Measurements from ENCODE around the gene SPTBN5. TPM values are rescaled to one million over a fixed set of nuclear protein-coding genes. Genes with fewer than 3 reads are reported as not detected.
"Not testable (repeated sequence)": the region's sequence is repeated elsewhere in the genome, so short reads cannot be mapped to it uniquely, and the experiment has no call there.

The SPTBN5 gene
- total and polyA plus RNA-seq, 8 donors, result 0.32 to 11.4 (median 0.84) TPM

- DNase-seq (no peak), FAIRE-seq (no peak)
- WGBS, 2 donors, result 95 to 96% methylated on average over 23 of the region's 23 CpGs
These were observed 57.0 kb downstream of the SPTBN5 start for GRCh38 chr15:41836713-41837454.

DNA sequence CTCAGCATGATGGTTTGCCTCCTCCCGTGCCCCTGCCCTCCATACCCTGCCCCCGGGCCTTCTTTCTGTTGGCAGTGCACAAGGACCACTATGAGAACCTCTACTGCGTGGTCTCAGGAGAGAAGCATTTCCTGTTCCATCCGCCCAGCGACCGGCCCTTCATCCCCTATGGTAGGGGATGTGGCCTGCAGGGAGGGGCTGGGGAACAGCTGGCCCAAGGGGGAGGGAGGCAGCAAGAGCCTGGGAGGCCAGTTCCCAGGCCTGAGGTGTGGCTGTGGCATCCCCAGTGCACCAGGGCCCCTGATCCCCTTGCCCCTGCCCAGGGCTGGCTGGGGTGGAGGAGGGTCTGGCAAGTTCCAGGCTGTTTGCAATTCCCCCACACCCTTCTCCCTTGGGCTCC is 57.8 kb downstream of the SPTBN5 start:
- Histone ChIP-seq H3K4me1 (no peaks in the 10 kb centered on the region), H3K9me3 (no peaks in the 10 kb centered on the region), H3K4me3 (no peak overlapping the region), H3K27ac (no peak overlapping the region), H3K27me3 (no peaks in the 10 kb centered on the region), H3K36me3 (no peaks in the 10 kb centered on the region)
- FAIRE-seq (no peak), ATAC-seq (no peak), DNase-seq (no peak)
- TF ChIP-seq, protein P1, sequence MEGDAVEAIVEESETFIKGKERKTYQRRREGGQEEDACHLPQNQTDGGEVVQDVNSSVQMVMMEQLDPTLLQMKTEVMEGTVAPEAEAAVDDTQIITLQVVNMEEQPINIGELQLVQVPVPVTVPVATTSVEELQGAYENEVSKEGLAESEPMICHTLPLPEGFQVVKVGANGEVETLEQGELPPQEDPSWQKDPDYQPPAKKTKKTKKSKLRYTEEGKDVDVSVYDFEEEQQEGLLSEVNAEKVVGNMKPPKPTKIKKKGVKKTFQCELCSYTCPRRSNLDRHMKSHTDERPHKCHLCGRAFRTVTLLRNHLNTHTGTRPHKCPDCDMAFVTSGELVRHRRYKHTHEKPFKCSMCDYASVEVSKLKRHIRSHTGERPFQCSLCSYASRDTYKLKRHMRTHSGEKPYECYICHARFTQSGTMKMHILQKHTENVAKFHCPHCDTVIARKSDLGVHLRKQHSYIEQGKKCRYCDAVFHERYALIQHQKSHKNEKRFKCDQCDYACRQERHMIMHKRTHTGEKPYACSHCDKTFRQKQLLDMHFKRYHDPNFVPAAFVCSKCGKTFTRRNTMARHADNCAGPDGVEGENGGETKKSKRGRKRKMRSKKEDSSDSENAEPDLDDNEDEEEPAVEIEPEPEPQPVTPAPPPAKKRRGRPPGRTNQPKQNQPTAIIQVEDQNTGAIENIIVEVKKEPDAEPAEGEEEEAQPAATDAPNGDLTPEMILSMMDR (IDR thresholded peaks at IDR 0.05), result no peak
- intact Hi-C loops (cut with DNase I), result no loop called here
- 91 to 95% methylated on average over 6 of the region's 6 CpGs for WGBS, 2 donors

More at GRCh38 chr15:41836713-41837454, 57.0 kb downstream of the SPTBN5 start:
- H3K9me3 ChIP-seq, result no peaks in the 10 kb centered on the region
- intact Hi-C loops (cut with DNase I), result no loop called here
- H3K27ac ChIP-seq, result no peak overlapping the region
- TF ChIP-seq, protein P1 (IDR thresholded peaks at IDR 0.05), result no peak
- no peaks in the 10 kb centered on the region for H3K4me1 ChIP-seq
- no peaks in the 10 kb centered on the region for H3K27me3 ChIP-seq
- H3K36me3 ChIP-seq, result peaks cover 0 to 3% (median 0%) of the 10 kb centered on the region in 3 donors
- no peak overlapping the region for H3K4me3 ChIP-seq
- ATAC-seq, result no peak

DNA sequence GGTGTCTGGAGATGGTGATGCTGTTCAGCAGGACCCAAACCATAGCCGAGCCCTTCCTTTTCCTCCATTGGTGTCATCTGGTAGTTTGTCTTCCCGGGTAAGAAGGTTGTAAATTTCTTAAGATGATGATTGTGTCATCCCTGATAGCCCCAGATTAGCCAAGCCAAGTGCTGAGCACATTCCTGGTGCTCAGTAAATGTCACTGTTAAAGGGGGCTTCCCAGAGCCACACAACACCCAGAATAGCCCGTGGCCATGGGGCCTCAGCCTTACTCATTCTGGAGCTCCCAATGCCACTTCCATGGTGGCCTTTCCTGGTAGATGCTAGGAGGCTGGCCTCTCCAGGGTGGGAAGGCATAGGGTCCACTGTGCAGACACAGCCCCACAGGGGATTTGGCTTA is 59.8 kb downstream of the SPTBN5 start:
- WGBS, 2 donors, result 94% methylated on average over 3 of the region's 3 CpGs

GRCh38 chr15:41832875-41833274 is 61.0 kb downstream of the SPTBN5 start:
- ATAC-seq (no peak), FAIRE-seq (no peak), DNase-seq (no peak)
- Histone ChIP-seq H3K4me1 (peaks cover 0 to 7% (median 6%) of the 10 kb centered on the region in 3 donors), H3K27ac (no peak overlapping the region), H3K4me3 (no peak overlapping the region), H3K27me3 (no peaks in the 10 kb centered on the region), H3K36me3 (no peaks in the 10 kb centered on the region), H3K9me3 (no peaks in the 10 kb centered on the region)
- WGBS, 2 donors, result 74 to 83% methylated on average over 3 of the region's 3 CpGs
- intact Hi-C loops (cut with DNase I), result loop anchor here in 1 of 3 donors (5.0 kb wide), 1 partner anchor 34 kb away; no protein-coding TSS in a partner anchor
- TF ChIP-seq, protein P1 (IDR thresholded peaks at IDR 0.05), result no peak

More for the DNA sequence above, 59.8 kb downstream of the SPTBN5 start:
- Histone ChIP-seq H3K4me3 (no peak overlapping the region), H3K4me1 (peaks cover 0 to 2% (median under 1%) of the 10 kb centered on the region in 3 donors), H3K27me3 (no peaks in the 10 kb centered on the region), H3K36me3 (no peaks in the 10 kb centered on the region), H3K27ac (no peak overlapping the region), H3K9me3 (no peaks in the 10 kb centered on the region)
- no peak for DNase-seq
- no peak for FAIRE-seq
- TF ChIP-seq, protein P1 (IDR thresholded peaks at IDR 0.05), result no peak
- no peak for ATAC-seq
- intact Hi-C loops (cut with DNase I), result loop anchor here in 1 of 3 donors (5.0 kb wide), 1 partner anchor 33 kb away; no protein-coding TSS in a partner anchor

DNA sequence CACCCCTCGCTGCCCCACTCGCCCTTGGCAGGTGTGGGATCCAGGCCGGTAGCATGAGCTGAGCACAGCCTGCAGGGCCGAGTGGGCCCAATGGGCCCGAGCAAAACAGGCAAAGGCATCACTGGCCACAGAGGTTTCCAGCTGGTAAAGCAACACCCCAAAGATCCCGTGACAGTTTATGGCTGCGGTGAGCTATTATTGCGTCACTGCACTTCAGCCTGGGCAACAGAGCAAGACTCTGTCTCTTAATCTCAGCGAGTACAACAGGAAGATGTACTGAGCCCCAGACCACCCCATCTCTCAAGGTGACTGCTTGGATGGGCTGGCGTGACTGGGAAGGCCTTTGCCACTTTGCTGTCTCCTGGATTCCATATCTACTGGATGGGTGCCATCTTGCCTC is 61.6 kb downstream of the SPTBN5 start:
- Histone ChIP-seq H3K27me3 (no peaks in the 10 kb centered on the region), H3K4me3 (no peak overlapping the region), H3K27ac (no peak overlapping the region), H3K36me3 (no peaks in the 10 kb centered on the region), H3K9me3 (no peaks in the 10 kb centered on the region), H3K4me1 (peaks cover 4 to 7% (median 6%) of the 10 kb centered on the region in 3 donors)
- no peak for DNase-seq
- 93% methylated on average over 10 of the region's 10 CpGs for WGBS, 2 donors
- no peak for FAIRE-seq
- ATAC-seq, result no peak
- TF ChIP-seq, protein P1 (IDR thresholded peaks at IDR 0.05), result no peak
- intact Hi-C loops (cut with DNase I), result loop anchor here in 1 of 3 donors (5.0 kb wide), 1 partner anchor 35 kb away; no protein-coding TSS in a partner anchor

- intact Hi-C loops (cut with DNase I), result loop anchor here in 1 of 3 donors (5.0 kb wide), 1 partner anchor 36 kb away; no protein-coding TSS in a partner anchor
- not testable (repeated sequence) for ATAC-seq, H3K9me3 ChIP-seq, H3K36me3 ChIP-seq, DNase-seq, H3K27ac ChIP-seq, FAIRE-seq, H3K4me1 ChIP-seq, H3K27me3 ChIP-seq, H3K4me3 ChIP-seq
- WGBS, 2 donors, result 80 to 86% methylated on average over 4 of the region's 4 CpGs
These were observed 62.6 kb downstream of the SPTBN5 start for GRCh38 chr15:41831291-41831690.

Data from pancreas (tissue), 10 donors.